ENCODE data around the gene DTWD1. TPM values are rescaled to one million over a fixed set of nuclear protein-coding genes. Genes with fewer than 3 reads are reported as not detected.
"Not testable (repeated sequence)": the region's sequence is repeated elsewhere in the genome, so short reads cannot be mapped to it uniquely, and the experiment has no call there.

The DTWD1 gene
- polyA plus RNA-seq, 1 donor: 23.2 TPM

GRCh38 chr15:49644364-49644794 is 23.5 kb downstream of the DTWD1 start:
- no CpG with 5 or more reads among the region's 1 CpG for WGBS (ENCODE audit: insufficient coverage, low lambda C conversion rate)
- H3K4me3 ChIP-seq (ENCODE audit: low read length): no peak overlapping the region
- no peaks in the 10 kb centered on the region for H3K4me1 ChIP-seq (ENCODE audit: control insufficient read depth, insufficient read depth, low read length)

GRCh38 chr15:49645277-49645676 is 24.4 kb downstream of the DTWD1 start:
- Histone ChIP-seq H3K27ac (ENCODE audit: low read length) (no peak overlapping the region), H3K4me1 (ENCODE audit: control insufficient read depth, insufficient read depth, low read length) (no peaks in the 10 kb centered on the region), H3K4me3 (ENCODE audit: low read length) (no peak overlapping the region), H3K27me3 (ENCODE audit: control insufficient read depth, insufficient read depth, low read length) (no peaks in the 10 kb centered on the region), H3K9me3 (ENCODE audit: control insufficient read depth, low read depth, low read length) (no peaks in the 10 kb centered on the region), H3K36me3 (ENCODE audit: control insufficient read depth, insufficient read depth, low read length) (no peaks in the 10 kb centered on the region)
- no peak for DNase-seq

More at GRCh38 chr15:49644364-49644794, 23.5 kb downstream of the DTWD1 start:
- no peaks in the 10 kb centered on the region for H3K27me3 ChIP-seq (ENCODE audit: control insufficient read depth, insufficient read depth, low read length)
- H3K9me3 ChIP-seq (ENCODE audit: control insufficient read depth, low read depth, low read length): no peaks in the 10 kb centered on the region
- no peaks in the 10 kb centered on the region for H3K36me3 ChIP-seq (ENCODE audit: control insufficient read depth, insufficient read depth, low read length)
- no peak for DNase-seq
- H3K27ac ChIP-seq (ENCODE audit: low read length): no peak overlapping the region

GRCh38 chr15:49645941-49646340 is 25.1 kb downstream of the DTWD1 start:
- Histone ChIP-seq H3K4me1 (ENCODE audit: control insufficient read depth, insufficient read depth, low read length) (no peaks in the 10 kb centered on the region), H3K27me3 (ENCODE audit: control insufficient read depth, insufficient read depth, low read length) (no peaks in the 10 kb centered on the region), H3K9me3 (ENCODE audit: control insufficient read depth, low read depth, low read length) (no peaks in the 10 kb centered on the region), H3K36me3 (ENCODE audit: control insufficient read depth, insufficient read depth, low read length) (no peaks in the 10 kb centered on the region), H3K4me3 (ENCODE audit: low read length) (no peak overlapping the region), H3K27ac (ENCODE audit: low read length) (no peak overlapping the region)
- no peak for DNase-seq

- DNase-seq: no peak
- H3K9me3 ChIP-seq (ENCODE audit: control insufficient read depth, low read depth, low read length): no peaks in the 10 kb centered on the region
- H3K27me3 ChIP-seq (ENCODE audit: control insufficient read depth, insufficient read depth, low read length): no peaks in the 10 kb centered on the region
- 90% methylated on average over 2 of the region's 2 CpGs for WGBS (ENCODE audit: insufficient coverage, low lambda C conversion rate)
- H3K4me3 ChIP-seq (ENCODE audit: low read length): no peak overlapping the region
- H3K36me3 ChIP-seq (ENCODE audit: control insufficient read depth, insufficient read depth, low read length): no peaks in the 10 kb centered on the region
- no peak overlapping the region for H3K27ac ChIP-seq (ENCODE audit: low read length)
- no peaks in the 10 kb centered on the region for H3K4me1 ChIP-seq (ENCODE audit: control insufficient read depth, insufficient read depth, low read length)
Observed at GRCh38 chr15:49646891-49647290, 26.0 kb downstream of the DTWD1 start.

- Histone ChIP-seq H3K27me3 (ENCODE audit: control insufficient read depth, insufficient read depth, low read length) (no peaks in the 10 kb centered on the region), H3K4me1 (ENCODE audit: control insufficient read depth, insufficient read depth, low read length) (no peaks in the 10 kb centered on the region), H3K36me3 (ENCODE audit: control insufficient read depth, insufficient read depth, low read length) (no peaks in the 10 kb centered on the region), H3K9me3 (ENCODE audit: control insufficient read depth, low read depth, low read length) (no peaks in the 10 kb centered on the region), H3K27ac (ENCODE audit: low read length) (no peak overlapping the region), H3K4me3 (ENCODE audit: low read length) (no peak overlapping the region)
- DNase-seq: no peak
- WGBS (ENCODE audit: insufficient coverage, low lambda C conversion rate): no CpG with 5 or more reads among the region's 1 CpG
Observed at GRCh38 chr15:49649987-49650386, 29.1 kb downstream of the DTWD1 start.

- Histone ChIP-seq H3K9me3 (ENCODE audit: control insufficient read depth, low read depth, low read length) (no peaks in the 10 kb centered on the region), H3K27ac (ENCODE audit: low read length) (no peak overlapping the region), H3K27me3 (ENCODE audit: control insufficient read depth, insufficient read depth, low read length) (no peaks in the 10 kb centered on the region), H3K36me3 (ENCODE audit: control insufficient read depth, insufficient read depth, low read length) (no peaks in the 10 kb centered on the region), H3K4me3 (ENCODE audit: low read length) (no peak overlapping the region), H3K4me1 (ENCODE audit: control insufficient read depth, insufficient read depth, low read length) (no peaks in the 10 kb centered on the region)
- no peak for DNase-seq
- 71% methylated on average over 1 of the region's 2 CpGs for WGBS (ENCODE audit: insufficient coverage, low lambda C conversion rate)
Observed at GRCh38 chr15:49650676-49651075, 29.8 kb downstream of the DTWD1 start.

GRCh38 chr15:49652922-49653321 is 32.1 kb downstream of the DTWD1 start:
- no CpG with 5 or more reads among the region's 1 CpG for WGBS (ENCODE audit: insufficient coverage, low lambda C conversion rate)

GRCh38 chr15:49656734-49657133 is 35.9 kb downstream of the DTWD1 start:
- Histone ChIP-seq H3K27me3 (ENCODE audit: control insufficient read depth, insufficient read depth, low read length) (no peaks in the 10 kb centered on the region), H3K4me3 (ENCODE audit: low read length) (no peak overlapping the region), H3K36me3 (ENCODE audit: control insufficient read depth, insufficient read depth, low read length) (no peaks in the 10 kb centered on the region), H3K9me3 (ENCODE audit: control insufficient read depth, low read depth, low read length) (no peaks in the 10 kb centered on the region), H3K27ac (ENCODE audit: low read length) (no peak overlapping the region), H3K4me1 (ENCODE audit: control insufficient read depth, insufficient read depth, low read length) (no peaks in the 10 kb centered on the region)
- DNase-seq: no peak
- whole genome bisulfite sequencing (ENCODE audit: insufficient coverage, low lambda C conversion rate): 100% methylated on average over 1 of the region's 1 CpG

More at GRCh38 chr15:49652922-49653321, 32.1 kb downstream of the DTWD1 start:
- Histone ChIP-seq H3K36me3 (ENCODE audit: control insufficient read depth, insufficient read depth, low read length) (no peaks in the 10 kb centered on the region), H3K27me3 (ENCODE audit: control insufficient read depth, insufficient read depth, low read length) (no peaks in the 10 kb centered on the region), H3K27ac (ENCODE audit: low read length) (no peak overlapping the region), H3K9me3 (ENCODE audit: control insufficient read depth, low read depth, low read length) (no peaks in the 10 kb centered on the region), H3K4me1 (ENCODE audit: control insufficient read depth, insufficient read depth, low read length) (no peaks in the 10 kb centered on the region), H3K4me3 (ENCODE audit: low read length) (no peak overlapping the region)
- no peak for DNase-seq

- Histone ChIP-seq H3K27me3 (ENCODE audit: control insufficient read depth, insufficient read depth, low read length) (no peaks in the 10 kb centered on the region), H3K27ac (ENCODE audit: low read length) (no peak overlapping the region), H3K4me3 (ENCODE audit: low read length) (no peak overlapping the region), H3K36me3 (ENCODE audit: control insufficient read depth, insufficient read depth, low read length) (no peaks in the 10 kb centered on the region), H3K4me1 (ENCODE audit: control insufficient read depth, insufficient read depth, low read length) (no peaks in the 10 kb centered on the region), H3K9me3 (ENCODE audit: control insufficient read depth, low read depth, low read length) (no peaks in the 10 kb centered on the region)
- DNase-seq: no peak
- no CpG with 5 or more reads among the region's 1 CpG for WGBS (ENCODE audit: insufficient coverage, low lambda C conversion rate)
Observed at GRCh38 chr15:49664716-49665115, 43.9 kb downstream of the DTWD1 start.

GRCh38 chr15:49666486-49666885 is 45.6 kb downstream of the DTWD1 start:
- H3K36me3 ChIP-seq (ENCODE audit: control insufficient read depth, insufficient read depth, low read length); H3K27me3 ChIP-seq (ENCODE audit: control insufficient read depth, insufficient read depth, low read length); H3K27ac ChIP-seq (ENCODE audit: low read length); H3K4me3 ChIP-seq (ENCODE audit: low read length); DNase-seq; H3K4me1 ChIP-seq (ENCODE audit: control insufficient read depth, insufficient read depth, low read length); H3K9me3 ChIP-seq (ENCODE audit: control insufficient read depth, low read depth, low read length): not testable (repeated sequence)
- WGBS (ENCODE audit: insufficient coverage, low lambda C conversion rate): 100% methylated on average over 1 of the region's 3 CpGs

- no peak for DNase-seq
- WGBS (ENCODE audit: insufficient coverage, low lambda C conversion rate): no CpG with 5 or more reads among the region's 1 CpG
- H3K9me3 ChIP-seq (ENCODE audit: control insufficient read depth, low read depth, low read length): no peaks in the 10 kb centered on the region
- no peaks in the 10 kb centered on the region for H3K4me1 ChIP-seq (ENCODE audit: control insufficient read depth, insufficient read depth, low read length)
- H3K27me3 ChIP-seq (ENCODE audit: control insufficient read depth, insufficient read depth, low read length): no peaks in the 10 kb centered on the region
- no peak overlapping the region for H3K4me3 ChIP-seq (ENCODE audit: low read length)
- no peaks in the 10 kb centered on the region for H3K36me3 ChIP-seq (ENCODE audit: control insufficient read depth, insufficient read depth, low read length)
- no peak overlapping the region for H3K27ac ChIP-seq (ENCODE audit: low read length)
Observed at GRCh38 chr15:49669288-49669687, 48.4 kb downstream of the DTWD1 start.
